ENCODE data around the gene DIP2B. TPM values are rescaled to one million over a fixed set of nuclear protein-coding genes. Genes with fewer than 3 reads are reported as not detected.

The DIP2B gene
- total and polyA plus RNA-seq, 8 donors: 2.7 to 136 (median 8.9) TPM

DNA sequence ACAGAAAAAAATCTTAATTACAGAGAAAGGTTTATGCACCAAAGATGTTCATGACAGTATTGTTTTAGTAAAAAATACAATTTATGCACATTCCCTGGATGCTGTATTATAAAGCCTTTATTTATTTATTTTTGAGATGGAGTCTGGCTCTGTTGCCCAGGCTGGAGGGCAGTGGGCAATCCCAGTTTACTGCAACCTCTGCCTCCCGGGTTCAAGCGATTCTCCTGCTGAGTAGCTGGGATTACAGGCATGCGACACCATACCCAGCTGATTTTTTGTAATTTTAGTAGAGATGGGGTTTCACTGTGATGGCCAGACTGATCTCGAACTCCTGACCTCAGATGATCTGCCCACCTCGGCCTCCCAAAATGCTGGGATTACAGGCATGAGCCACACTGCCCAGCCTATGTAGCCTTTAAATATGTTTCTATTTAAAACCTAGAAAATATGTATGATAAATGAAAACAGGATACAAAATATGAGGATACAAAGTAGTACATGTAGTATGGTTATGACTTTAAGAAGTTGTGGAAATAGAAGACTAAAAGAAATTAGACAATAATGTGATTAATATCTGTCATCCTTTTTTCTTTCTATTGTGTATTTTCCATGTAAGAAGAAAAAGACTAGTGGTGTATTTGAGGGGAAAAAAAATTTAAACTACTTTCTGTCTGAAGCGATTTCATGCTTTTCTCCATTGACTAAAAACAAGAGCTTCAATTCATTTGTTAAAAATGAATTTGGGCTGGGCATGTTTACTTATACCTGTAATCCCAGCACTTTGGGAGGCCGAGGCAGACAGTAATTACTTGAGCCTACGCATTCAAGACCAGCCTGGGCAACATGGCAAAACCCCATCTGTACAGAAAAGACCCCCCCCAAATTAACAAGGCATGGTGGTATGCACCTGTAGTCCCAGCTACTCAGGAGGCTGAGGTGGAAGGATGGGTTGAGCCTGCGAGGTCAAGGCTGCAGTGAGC is 272.3 kb downstream of the DIP2B start:
- 76 to 81% (median 79%) methylated on average over 9 of the region's 9 CpGs for WGBS, 5 donors
- no peak overlapping the region for H3K27ac ChIP-seq
- TF ChIP-seq, protein P1, sequence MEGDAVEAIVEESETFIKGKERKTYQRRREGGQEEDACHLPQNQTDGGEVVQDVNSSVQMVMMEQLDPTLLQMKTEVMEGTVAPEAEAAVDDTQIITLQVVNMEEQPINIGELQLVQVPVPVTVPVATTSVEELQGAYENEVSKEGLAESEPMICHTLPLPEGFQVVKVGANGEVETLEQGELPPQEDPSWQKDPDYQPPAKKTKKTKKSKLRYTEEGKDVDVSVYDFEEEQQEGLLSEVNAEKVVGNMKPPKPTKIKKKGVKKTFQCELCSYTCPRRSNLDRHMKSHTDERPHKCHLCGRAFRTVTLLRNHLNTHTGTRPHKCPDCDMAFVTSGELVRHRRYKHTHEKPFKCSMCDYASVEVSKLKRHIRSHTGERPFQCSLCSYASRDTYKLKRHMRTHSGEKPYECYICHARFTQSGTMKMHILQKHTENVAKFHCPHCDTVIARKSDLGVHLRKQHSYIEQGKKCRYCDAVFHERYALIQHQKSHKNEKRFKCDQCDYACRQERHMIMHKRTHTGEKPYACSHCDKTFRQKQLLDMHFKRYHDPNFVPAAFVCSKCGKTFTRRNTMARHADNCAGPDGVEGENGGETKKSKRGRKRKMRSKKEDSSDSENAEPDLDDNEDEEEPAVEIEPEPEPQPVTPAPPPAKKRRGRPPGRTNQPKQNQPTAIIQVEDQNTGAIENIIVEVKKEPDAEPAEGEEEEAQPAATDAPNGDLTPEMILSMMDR (IDR thresholded peaks at IDR 0.05): no peak
- TF ChIP-seq POLR2AphosphoS5 (IDR thresholded peaks at IDR 0.05): no peak
- TF ChIP-seq EP300 (IDR thresholded peaks at IDR 0.05): no peak
- TF ChIP-seq POLR2A (IDR thresholded peaks at IDR 0.05): no peak

DNA sequence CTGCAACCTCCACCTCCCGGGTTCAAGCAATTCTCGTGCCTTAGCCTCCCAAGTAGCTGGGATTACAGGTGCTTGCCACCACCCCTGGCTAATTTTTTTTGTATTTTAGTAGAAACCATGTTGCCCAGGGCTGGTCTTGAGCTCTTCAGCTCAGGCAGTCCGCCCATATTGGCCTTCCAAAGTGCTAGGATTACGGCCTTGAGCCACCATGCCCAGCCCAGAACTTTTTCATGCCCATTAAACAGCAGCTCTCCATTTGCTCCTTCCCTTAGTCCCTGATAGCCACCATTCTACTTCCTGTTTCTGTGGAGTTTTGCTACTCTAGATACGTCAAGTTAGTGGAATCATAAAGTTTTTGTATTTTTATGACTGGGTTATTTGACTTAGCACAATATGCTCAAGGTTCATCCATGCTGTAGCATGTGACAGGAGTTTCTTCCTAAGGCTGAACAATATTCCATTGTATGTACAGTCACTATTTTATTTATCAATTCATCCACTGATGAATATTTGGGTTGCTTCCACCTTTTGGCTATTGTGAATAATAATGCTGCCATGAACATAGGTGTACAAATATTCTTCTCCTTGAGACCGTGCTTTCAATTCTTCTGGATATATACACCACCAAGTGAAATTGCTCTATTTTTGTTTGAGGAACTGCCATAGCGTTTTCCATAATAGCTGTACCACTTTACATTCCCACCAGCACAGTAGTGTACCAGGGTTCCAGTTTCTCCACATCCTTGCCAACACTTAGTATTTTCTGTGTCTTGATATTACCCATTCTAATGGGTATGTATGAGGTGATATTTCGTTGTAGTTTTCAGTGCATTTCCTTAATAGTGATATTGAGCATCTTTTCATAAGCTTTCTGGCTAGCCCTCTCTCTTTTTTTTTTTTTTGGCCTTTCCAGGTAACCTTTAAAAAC is 274.1 kb downstream of the DIP2B start:
- DNase-seq: no peak
- Histone ChIP-seq H3K36me3 (peaks cover 6 to 37% (median 30%) of the 10 kb centered on the region in 4 donors), H3K27ac (no peak overlapping the region), H3K4me3 (no peak overlapping the region), H3K4me1 (peaks cover 0 to 12% (median 0%) of the 10 kb centered on the region in 4 donors), H3K9me3 (no peaks in the 10 kb centered on the region), H3K27me3 (no peaks in the 10 kb centered on the region)
- WGBS, 5 donors: 87 to 97% (median 92%) methylated on average over 8 of the region's 8 CpGs
- TF ChIP-seq POLR2A (IDR thresholded peaks at IDR 0.05) (no peak), POLR2AphosphoS5 (IDR thresholded peaks at IDR 0.05) (no peak), EP300 (IDR thresholded peaks at IDR 0.05) (no peak)
- TF ChIP-seq, protein P1 (IDR thresholded peaks at IDR 0.05): no peak
- intact Hi-C loops (cut with DNase I; ENCODE audit: low total_unique reads): no loop called here

More for the DNA sequence above, 272.3 kb downstream of the DIP2B start:
- Histone ChIP-seq H3K27me3 (no peaks in the 10 kb centered on the region), H3K4me1 (peaks cover 0 to 16% (median 0%) of the 10 kb centered on the region in 4 donors), H3K4me3 (no peak overlapping the region), H3K36me3 (peaks cover 6 to 22% (median 19%) of the 10 kb centered on the region in 4 donors), H3K9me3 (no peaks in the 10 kb centered on the region)
- no peak for DNase-seq
- intact Hi-C loops (cut with DNase I; ENCODE audit: low total_unique reads): no loop called here

DNA sequence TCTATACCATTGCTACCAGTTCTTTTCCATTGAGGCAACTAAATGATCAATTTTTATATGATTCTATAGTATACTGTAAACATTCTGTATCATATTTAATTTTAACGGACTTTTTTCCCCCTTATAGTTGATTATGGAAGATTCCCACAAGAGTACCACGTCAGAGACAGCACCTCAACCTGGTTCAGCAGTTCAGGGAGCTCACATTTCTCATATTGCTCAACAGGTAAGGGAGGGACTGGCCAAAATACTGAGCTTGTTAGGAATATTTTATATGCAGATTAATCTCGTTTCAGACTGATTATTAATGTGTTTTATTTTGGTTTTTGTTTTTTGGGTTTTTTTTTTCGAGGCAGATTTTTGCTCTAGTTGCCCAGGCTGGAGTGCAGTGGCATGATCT is 275.2 kb downstream of the DIP2B start:
- H3K9me3 ChIP-seq: no peaks in the 10 kb centered on the region
- DNase-seq: no peak
- no peaks in the 10 kb centered on the region for H3K27me3 ChIP-seq
- H3K36me3 ChIP-seq: peaks cover 6 to 40% (median 31%) of the 10 kb centered on the region in 4 donors
- WGBS, 5 donors: 92 to 98% (median 94%) methylated on average over 4 of the region's 4 CpGs
- peaks cover 0 to 12% (median 2%) of the 10 kb centered on the region in 4 donors for H3K4me1 ChIP-seq
- TF ChIP-seq, protein P1 (IDR thresholded peaks at IDR 0.05): no peak
- TF ChIP-seq POLR2A (IDR thresholded peaks at IDR 0.05) (no peak), EP300 (IDR thresholded peaks at IDR 0.05) (no peak)
- H3K27ac ChIP-seq: no peak overlapping the region
- intact Hi-C loops (cut with DNase I; ENCODE audit: low total_unique reads): no loop called here
- H3K4me3 ChIP-seq: no peak overlapping the region

DNA sequence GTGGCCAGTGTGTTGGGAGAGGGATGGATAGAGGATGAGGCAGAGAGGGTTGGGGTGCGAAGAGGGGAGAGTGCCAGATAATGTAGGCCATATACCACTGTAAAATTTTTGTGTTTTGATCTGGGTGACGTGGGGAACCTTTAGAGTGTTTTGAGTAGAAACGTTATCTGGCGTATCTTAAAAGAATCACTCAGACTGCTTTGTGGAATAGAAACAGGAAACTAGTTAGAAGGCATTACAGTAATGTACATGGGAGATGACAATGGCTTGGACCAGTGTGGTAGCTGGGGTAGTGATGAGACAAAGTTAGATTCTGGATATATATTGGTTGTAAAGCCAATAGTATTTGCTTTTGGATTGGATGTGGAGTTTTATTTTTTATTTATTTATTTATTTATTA is 279.7 kb downstream of the DIP2B start:
- H3K4me1 ChIP-seq: peaks cover 4 to 25% (median 10%) of the 10 kb centered on the region in 4 donors
- H3K9me3 ChIP-seq: no peaks in the 10 kb centered on the region
- H3K36me3 ChIP-seq: peaks cover 6 to 46% (median 39%) of the 10 kb centered on the region in 4 donors
- no peak overlapping the region for H3K4me3 ChIP-seq
- WGBS, 5 donors: 87 to 95% (median 88%) methylated on average over 4 of the region's 4 CpGs
- DNase-seq: no peak
- TF ChIP-seq POLR2A (IDR thresholded peaks at IDR 0.05) (no peak), EP300 (IDR thresholded peaks at IDR 0.05) (no peak), POLR2AphosphoS5 (IDR thresholded peaks at IDR 0.05) (no peak)
- TF ChIP-seq, protein P1 (IDR thresholded peaks at IDR 0.05): no peak
- H3K27ac ChIP-seq: no peak overlapping the region
- intact Hi-C loops (cut with DNase I; ENCODE audit: low total_unique reads): no loop called here
- no peaks in the 10 kb centered on the region for H3K27me3 ChIP-seq

Measured in stomach (tissue), 9 donors.